Measurements from ENCODE around the gene ATP2A2.
A peak's percentile ranks its signal among the peaks of the same experiment; 100 is the strongest.

The ATP2A2 gene

GRCh38 chr12:110262442-110263388 is 18.3 kb upstream of the ATP2A2 start:
- no peak for DNase-seq

GRCh38 chr12:110266381-110266960 is 14.6 kb upstream of the ATP2A2 start:
- no peak for DNase-seq

GRCh38 chr12:110266980-110267620 is 13.9 kb upstream of the ATP2A2 start:
- DNase-seq = no peak

GRCh38 chr12:110269622-110270124 is 11.4 kb upstream of the ATP2A2 start:
- no peak for DNase-seq

GRCh38 chr12:110270125-110270962 is 10.7 kb upstream of the ATP2A2 start:
- no peak for DNase-seq

GRCh38 chr12:110271015-110271414 is 10.0 kb upstream of the ATP2A2 start:
- no peak for DNase-seq

- DNase-seq = no peak
Measured at GRCh38 chr12:110277530-110278254, 3.4 kb upstream of the ATP2A2 start.

GRCh38 chr12:110278255-110278536 is 2.9 kb upstream of the ATP2A2 start:
- DNase-seq = no peak

GRCh38 chr12:110279566-110280375 is 1.3 kb upstream of the ATP2A2 start:
- DNase-seq = no peak

- peak; percentile 54 for DNase-seq
Measured at GRCh38 chr12:110280392-110280778, 662 bp upstream of the ATP2A2 start.

GRCh38 chr12:110281549-110282299 is 677 bp downstream of the ATP2A2 start:
- peak; percentile 31 for DNase-seq

- no peak for DNase-seq
Measured at GRCh38 chr12:110282300-110282860, 1.3 kb downstream of the ATP2A2 start.

GRCh38 chr12:110282956-110283817 is 2.1 kb downstream of the ATP2A2 start:
- DNase-seq = no peak

GRCh38 chr12:110284597-110284996 is 3.5 kb downstream of the ATP2A2 start:
- DNase-seq = no peak

GRCh38 chr12:110286623-110287022 is 5.6 kb downstream of the ATP2A2 start:
- no peak for DNase-seq

GRCh38 chr12:110287986-110288385 is 6.9 kb downstream of the ATP2A2 start:
- DNase-seq = no peak

GRCh38 chr12:110289044-110289710 is 8.1 kb downstream of the ATP2A2 start:
- DNase-seq = no peak

GRCh38 chr12:110289711-110290078 is 8.6 kb downstream of the ATP2A2 start:
- DNase-seq = no peak
